Fibroblast of skin of left biceps (primary cell): ENCODE measurements around the gene SLC22A14.

Experiments used
- DNase-seq, 2 experiments: peaks; one replicate each; pipeline ENCODE4 v3.0.0-alpha.2; 2013; ENCODE audit warnings: low read depth in 2 of 2

Gene SLC22A14

GRCh38 chr3:38343797-38344594, 61.9 kb downstream of the SLC22A14 start:
- no peak for DNase-seq

DNA sequence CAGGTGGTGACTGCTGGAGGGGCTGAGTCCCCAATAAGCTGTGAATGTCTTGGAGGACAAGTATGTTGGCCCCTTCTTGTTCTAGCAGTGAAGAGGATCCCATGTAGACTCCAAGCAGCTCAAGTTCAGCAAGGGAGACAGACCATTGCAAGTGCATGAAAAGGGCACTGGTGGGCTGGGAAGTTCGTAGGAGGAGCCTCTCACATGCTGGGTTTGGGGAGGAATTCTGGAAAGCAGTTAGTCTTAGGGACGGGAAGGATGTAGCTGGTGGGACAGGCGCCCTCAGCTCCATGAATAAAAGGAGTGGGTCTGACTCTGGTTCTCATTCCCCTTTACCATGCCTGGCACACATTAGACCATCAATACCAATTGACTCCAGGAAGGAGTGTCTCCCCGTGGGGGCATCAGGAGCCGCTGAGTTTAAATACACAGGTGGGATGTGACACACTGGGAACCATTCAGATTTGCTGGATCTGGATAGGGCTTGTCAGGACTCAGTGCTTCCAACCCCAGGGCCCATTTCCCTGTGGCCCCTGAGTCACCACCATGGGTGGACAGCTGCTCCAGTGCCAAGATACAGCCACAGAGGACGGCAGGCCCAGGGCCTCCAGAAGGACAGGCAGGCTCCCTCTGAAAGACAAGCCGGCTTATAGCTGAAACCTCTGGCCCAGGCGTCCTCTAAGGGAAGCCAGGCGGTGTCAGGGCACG, 63.9 kb downstream of the SLC22A14 start:
- DNase-seq = no peak

- peak; percentile 29 to 35 for DNase-seq
Measured at GRCh38 chr3:38346587-38347410, 64.7 kb downstream of the SLC22A14 start, which contains the start of gene XYLB. TSS of gene XYLB (plus strand) at chr3:38346785. CDS start at chr3:38346869, 84 bp downstream.

GRCh38 chr3:38347421-38348200, 65.5 kb downstream of the SLC22A14 start:
- no peak for DNase-seq

DNA sequence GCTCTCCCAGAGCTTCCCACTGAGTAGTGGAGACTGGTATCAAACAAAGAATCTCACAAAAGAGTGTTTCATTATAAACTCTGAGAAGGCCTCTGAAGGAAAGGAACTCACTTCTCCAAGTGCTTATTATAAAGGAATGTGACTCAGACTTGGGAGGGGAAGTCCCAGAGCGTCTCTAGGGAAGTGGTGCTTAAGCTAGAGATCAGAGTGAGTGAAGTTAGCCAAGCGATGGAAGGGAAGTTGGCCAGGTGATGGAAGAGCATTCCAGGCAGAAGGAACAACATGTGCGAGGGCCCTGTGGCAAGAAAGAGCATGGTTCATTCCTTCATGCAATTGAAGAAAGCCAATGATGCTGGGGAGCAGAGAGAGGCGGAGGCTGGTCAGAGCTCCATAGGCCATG, 66.8 kb downstream of the SLC22A14 start:
- no peak for DNase-seq

DNA sequence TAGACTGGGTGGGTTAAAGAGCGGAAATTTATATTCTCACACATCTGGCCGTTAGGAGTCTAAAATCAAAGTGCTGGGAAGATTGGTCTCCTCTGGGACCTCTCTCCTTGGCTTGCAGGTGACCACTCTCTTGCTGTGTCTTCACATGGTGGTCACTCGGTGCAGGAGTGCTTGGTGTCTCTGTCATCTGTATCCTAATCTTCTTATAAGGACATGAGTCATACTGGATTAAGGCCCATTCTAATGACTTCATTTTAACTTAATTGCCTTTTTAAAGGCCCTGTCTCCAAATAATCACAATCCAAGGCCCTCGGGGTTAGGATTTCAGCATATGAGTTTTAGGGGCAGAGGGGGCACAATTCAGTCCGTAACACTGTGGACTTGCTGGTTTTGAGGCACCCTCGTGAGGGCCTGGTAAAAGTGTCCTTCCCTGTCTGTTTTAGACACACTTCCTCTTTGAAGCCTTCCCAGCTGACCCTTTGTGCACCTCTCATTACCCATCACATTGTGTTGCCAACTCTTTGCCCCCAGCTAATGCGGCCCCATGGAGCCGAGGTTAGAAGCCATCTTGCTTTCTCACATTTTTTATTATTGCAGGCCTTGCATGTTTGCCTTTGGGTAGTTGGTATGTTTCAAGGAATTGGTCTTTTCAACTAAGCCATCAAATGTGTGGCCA, 67.7 kb downstream of the SLC22A14 start:
- DNase-seq = no peak

GRCh38 chr3:38353151-38353550, 71.1 kb downstream of the SLC22A14 start:
- DNase-seq = peak; percentile 19 to 29

- DNase-seq = peak; percentile 24 to 28
Measured at GRCh38 chr3:38354588-38355330, 72.7 kb downstream of the SLC22A14 start.

DNA sequence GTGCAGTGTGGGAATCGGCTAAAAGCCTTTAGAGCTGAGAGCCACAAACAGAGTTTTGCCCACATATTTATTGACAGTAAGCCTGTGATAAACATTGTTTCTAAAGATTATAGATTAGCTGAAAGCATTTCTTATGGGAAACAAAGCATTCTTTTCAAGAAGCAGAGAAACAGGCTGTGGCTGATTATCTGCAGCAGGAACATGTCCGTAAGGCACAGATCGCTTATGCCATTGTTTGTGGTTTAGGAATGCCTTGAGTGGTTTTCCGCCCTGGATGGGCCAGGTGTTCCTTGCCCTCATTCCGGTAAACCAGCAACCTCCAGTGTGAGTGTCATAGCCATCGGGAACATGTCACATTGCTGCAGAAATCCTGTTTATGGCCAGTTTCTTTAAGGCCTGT, 76.9 kb downstream of the SLC22A14 start:
- DNase-seq = no peak

GRCh38 chr3:38360345-38360744, 78.3 kb downstream of the SLC22A14 start:
- DNase-seq = no peak

DNA sequence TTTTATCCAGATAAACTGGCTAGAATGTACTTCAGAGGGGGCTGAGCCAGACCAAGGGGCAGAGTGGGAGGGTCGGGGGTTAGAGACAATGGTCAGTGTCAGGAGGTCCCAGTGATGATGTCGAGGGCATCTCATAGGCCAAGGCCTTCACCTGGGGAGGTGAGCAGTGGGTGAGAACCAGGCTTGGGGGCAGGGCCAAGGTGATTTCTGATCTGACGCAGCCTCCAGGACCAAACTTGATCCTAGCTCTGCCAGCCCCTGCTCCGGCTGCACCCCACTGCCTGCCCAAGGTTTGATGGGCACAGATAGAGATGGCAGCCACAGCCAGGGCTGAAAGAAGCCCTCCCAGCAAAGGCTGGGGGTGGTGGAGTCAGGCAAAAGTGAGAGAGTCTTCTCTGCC, 79.4 kb downstream of the SLC22A14 start:
- no peak for DNase-seq

DNA sequence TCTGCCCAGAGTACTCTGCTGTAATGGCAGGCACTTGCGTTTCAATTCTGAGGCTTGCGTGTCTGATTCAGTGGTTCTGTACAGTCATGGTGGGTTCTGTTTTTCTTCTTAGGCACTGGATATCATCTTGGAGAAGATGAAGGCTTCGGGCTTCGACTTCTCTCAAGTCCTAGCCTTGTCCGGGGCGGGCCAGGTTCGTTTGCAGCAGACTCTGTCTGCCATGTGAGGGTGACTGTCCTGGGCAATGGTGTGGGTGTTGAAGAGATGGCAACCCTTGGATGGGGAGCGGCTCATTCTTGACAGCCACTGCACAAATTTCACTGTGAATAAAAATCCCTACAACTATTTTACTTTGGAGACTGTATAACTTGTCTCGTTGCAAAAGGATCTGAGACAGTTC, 80.7 kb downstream of the SLC22A14 start:
- no peak for DNase-seq

GRCh38 chr3:38364721-38365400, 82.8 kb downstream of the SLC22A14 start:
- DNase-seq = no peak

DNA sequence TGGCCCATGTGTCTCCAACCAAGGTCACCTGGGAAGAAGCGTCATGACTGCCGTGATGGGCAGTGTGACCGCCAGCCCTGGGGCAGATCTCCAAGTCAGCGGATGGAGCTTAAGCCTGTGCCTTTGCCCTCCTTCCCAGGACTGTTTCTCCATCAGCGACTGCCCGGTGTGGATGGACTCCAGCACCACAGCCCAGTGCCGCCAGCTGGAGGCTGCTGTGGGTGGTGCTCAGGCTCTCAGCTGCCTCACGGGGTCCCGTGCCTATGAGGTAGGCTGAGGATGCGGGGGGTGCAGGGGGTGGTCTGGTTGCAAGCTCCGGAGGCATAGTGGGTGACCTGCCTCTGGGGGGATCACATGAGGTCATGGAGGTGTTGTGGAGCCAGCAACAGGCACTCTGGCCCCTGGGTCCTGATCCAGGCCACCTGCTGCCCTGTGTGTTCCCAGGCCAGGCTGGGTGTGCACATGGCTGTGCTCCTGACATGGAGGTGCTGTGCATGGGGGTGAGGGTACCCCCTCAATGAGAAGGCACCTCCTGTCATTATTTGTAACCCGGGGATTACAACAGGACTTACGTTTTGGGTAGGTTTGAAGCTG, 83.5 kb downstream of the SLC22A14 start:
- no peak for DNase-seq

DNA sequence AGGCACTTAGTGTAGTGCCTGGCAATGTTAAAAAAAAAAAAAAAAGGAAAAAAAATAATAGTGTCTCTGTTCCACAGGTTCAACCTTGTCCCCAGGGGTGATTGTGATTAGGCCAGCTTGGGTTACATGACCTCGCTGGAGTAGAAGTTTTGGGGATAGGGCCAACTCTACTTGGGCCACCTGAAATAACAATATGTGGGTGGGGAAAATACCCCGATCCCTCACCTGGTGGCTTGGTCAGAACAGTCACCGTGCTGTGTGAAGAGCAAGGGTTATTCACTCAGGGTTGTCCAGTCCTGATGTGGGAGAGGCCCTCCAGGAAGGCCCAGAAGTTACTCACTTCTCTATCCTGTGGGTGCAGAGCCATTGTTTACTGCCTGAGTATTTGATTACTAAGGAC, 84.0 kb downstream of the SLC22A14 start:
- no peak for DNase-seq

GRCh38 chr3:38367779-38368178, 85.7 kb downstream of the SLC22A14 start:
- DNase-seq = no peak
